ENCODE data around the gene KIF1A. TPM values are rescaled to one million over a fixed set of nuclear protein-coding genes. Genes with fewer than 3 reads are reported as not detected.

KIF1A gene
- polyA plus RNA-seq, 1 donor from 2014 or later = 63.4 TPM

- H3K4me2 ChIP-seq (ENCODE audit: low read length) = no peak overlapping the region
- H3K4me3 ChIP-seq (ENCODE audit: low read length) = no peak overlapping the region
- no peaks in the 10 kb centered on the region for H3K9me2 ChIP-seq (ENCODE audit: insufficient read depth, low read length)
- H2AFZ ChIP-seq (ENCODE audit: low read depth, low read length) = no peak overlapping the region
- TF ChIP-seq TAF1 (IDR thresholded peaks at IDR 0.05; ENCODE audit: low read depth) = no peak
- no peak for TF ChIP-seq EZH2 (IDR thresholded peaks at IDR 0.05; ENCODE audit: borderline replicate concordance, insufficient read depth, low read length, poor library complexity, severe bottlenecking)
- TF ChIP-seq MXI1 (conservative IDR thresholded peaks at IDR 0.05; ENCODE audit: poor library complexity, severe bottlenecking) = no peak
- no peak for TF ChIP-seq SMC3 (conservative IDR thresholded peaks at IDR 0.05; ENCODE audit: poor library complexity)
- H3K79me2 ChIP-seq (replicated peaks; ENCODE audit: insufficient read depth, low read length) = no peaks in the 10 kb centered on the region
- H3K9me3 ChIP-seq (ENCODE audit: low read length) = no peaks in the 10 kb centered on the region
- no peaks in the 10 kb centered on the region for H4K20me1 ChIP-seq (ENCODE audit: insufficient read depth)
- H3K9ac ChIP-seq (ENCODE audit: low read length) = no peak overlapping the region
- no peaks in the 10 kb centered on the region for H3F3A ChIP-seq (ENCODE audit: insufficient read depth, low read length, poor library complexity, severe bottlenecking)
- H3K27me3 ChIP-seq (ENCODE audit: insufficient read depth, low read depth, low read length) = no peaks in the 10 kb centered on the region
- H3K36me3 ChIP-seq (ENCODE audit: insufficient read depth, low read length) = no peaks in the 10 kb centered on the region
- no peak overlapping the region for H3K27ac ChIP-seq (ENCODE audit: low read length)
These were observed 59.3 kb downstream of the KIF1A start for GRCh38 chr2:240760576-240761246.

- H3F3A ChIP-seq (ENCODE audit: insufficient read depth, low read length, poor library complexity, severe bottlenecking) = no peaks in the 10 kb centered on the region
- no peaks in the 10 kb centered on the region for H3K79me2 ChIP-seq (replicated peaks; ENCODE audit: insufficient read depth, low read length)
- no peak overlapping the region for H3K27ac ChIP-seq (ENCODE audit: low read length)
- H2AFZ ChIP-seq (ENCODE audit: low read depth, low read length) = no peak overlapping the region
- TF ChIP-seq EP300 (conservative IDR thresholded peaks at IDR 0.05; ENCODE audit: poor library complexity, severe bottlenecking) (no peak), REST (IDR thresholded peaks at IDR 0.05; ENCODE audit: borderline replicate concordance) (no peak), EZH2 (IDR thresholded peaks at IDR 0.05; ENCODE audit: borderline replicate concordance, insufficient read depth, low read length, poor library complexity, severe bottlenecking) (no peak), RAD21 (conservative IDR thresholded peaks at IDR 0.05) (no peak), MXI1 (conservative IDR thresholded peaks at IDR 0.05; ENCODE audit: poor library complexity, severe bottlenecking) (no peak), CTCF (IDR thresholded peaks at IDR 0.05; ENCODE audit: poor library complexity, severe bottlenecking) (no peak)
- H3K27me3 ChIP-seq (ENCODE audit: insufficient read depth, low read depth, low read length) = no peaks in the 10 kb centered on the region
- H3K4me3 ChIP-seq (ENCODE audit: low read length) = no peak overlapping the region
- no peaks in the 10 kb centered on the region for H3K9me3 ChIP-seq (ENCODE audit: low read length)
- H3K4me2 ChIP-seq (ENCODE audit: low read length) = no peak overlapping the region
- no peak overlapping the region for H3K9ac ChIP-seq (ENCODE audit: low read length)
- no peaks in the 10 kb centered on the region for H3K9me2 ChIP-seq (ENCODE audit: insufficient read depth, low read length)
- no peaks in the 10 kb centered on the region for H4K20me1 ChIP-seq (ENCODE audit: insufficient read depth)
- no peaks in the 10 kb centered on the region for H3K36me3 ChIP-seq (ENCODE audit: insufficient read depth, low read length)
These were observed 59.9 kb downstream of the KIF1A start for GRCh38 chr2:240760121-240760520.
